ENCODE results near the gene CD7. TPM values are rescaled to one million over a fixed set of nuclear protein-coding genes. Genes with fewer than 3 reads are reported as not detected.

CD7 gene
- polyA plus RNA-seq, 1 of the 3 experiments (the other 2 are of a cell fraction): 0.07 TPM

DNA sequence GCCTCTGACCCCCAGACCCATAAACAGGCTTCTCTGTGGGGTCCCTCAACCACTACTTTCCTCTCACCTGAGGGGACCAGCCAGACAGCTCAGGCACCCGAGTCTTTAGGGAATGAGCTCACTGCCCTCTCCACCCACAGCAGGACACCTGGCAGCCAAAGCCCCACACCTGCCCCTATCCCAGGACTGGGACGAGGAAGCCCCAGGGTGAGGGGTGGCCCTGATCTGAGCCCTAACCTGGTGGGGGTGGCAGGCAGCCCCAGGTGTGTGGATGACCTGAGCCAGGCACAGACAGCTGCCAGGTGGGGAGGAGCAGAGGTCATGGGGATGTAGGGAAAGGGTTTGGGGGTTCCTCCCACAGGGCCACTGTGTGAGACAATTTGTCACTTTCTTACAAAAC is 40.0 kb upstream of the CD7 start:
- TF ChIP-seq FOSL2 (IDR thresholded peaks at IDR 0.05; ENCODE audit: borderline replicate concordance, low read depth) (no peak), SIN3A (IDR thresholded peaks at IDR 0.05; ENCODE audit: borderline replicate concordance, low read depth, low read length) (no peak), ZBTB33 (IDR thresholded peaks at IDR 0.05; ENCODE audit: borderline replicate concordance, low read depth) (no peak), YY1 (IDR thresholded peaks at IDR 0.05; ENCODE audit: low read depth) (no peak), POLR2AphosphoS5 (IDR thresholded peaks at IDR 0.05; ENCODE audit: low read depth, low read length) (no peak), FOXJ3 (CRISPR knock-in tag; IDR thresholded peaks at IDR 0.05) (no peak), PBX3 (IDR thresholded peaks at IDR 0.05) (no peak), TAF1 (IDR thresholded peaks at IDR 0.05; ENCODE audit: borderline replicate concordance, low read depth, low read length) (no peak), RAD21 (IDR thresholded peaks at IDR 0.05; ENCODE audit: low read length) (no peak), EZH2phosphoT487 (IDR thresholded peaks at IDR 0.05; ENCODE audit: borderline replicate concordance, low read depth) (no peak), EP300 (IDR thresholded peaks at IDR 0.05; ENCODE audit: borderline replicate concordance in 1 of 2, low read depth in 1 of 2, low read length in 1 of 2) (no peak), FOXM1 (IDR thresholded peaks at IDR 0.05; ENCODE audit: low read depth) (no peak), TCF12 (IDR thresholded peaks at IDR 0.05) (no peak), GATA2 (CRISPR knock-in tag; IDR thresholded peaks at IDR 0.05) (no peak), RXRA (IDR thresholded peaks at IDR 0.05; ENCODE audit: borderline replicate concordance, low read depth) (no peak)
- TF ChIP-seq, protein P1, sequence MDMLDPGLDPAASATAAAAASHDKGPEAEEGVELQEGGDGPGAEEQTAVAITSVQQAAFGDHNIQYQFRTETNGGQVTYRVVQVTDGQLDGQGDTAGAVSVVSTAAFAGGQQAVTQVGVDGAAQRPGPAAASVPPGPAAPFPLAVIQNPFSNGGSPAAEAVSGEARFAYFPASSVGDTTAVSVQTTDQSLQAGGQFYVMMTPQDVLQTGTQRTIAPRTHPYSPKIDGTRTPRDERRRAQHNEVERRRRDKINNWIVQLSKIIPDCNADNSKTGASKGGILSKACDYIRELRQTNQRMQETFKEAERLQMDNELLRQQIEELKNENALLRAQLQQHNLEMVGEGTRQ (IDR thresholded peaks at IDR 0.05; ENCODE audit: borderline replicate concordance, low read depth, low read length): no peak
- Histone ChIP-seq H3K4me1 (ENCODE audit: control insufficient read depth in 1 of 2, insufficient read depth in 2 of 2, low read depth in 1 of 2, low read length in 1 of 2) (peaks cover 0 to 8% of the 10 kb centered on the region in 2 experiments; a peak in 1 of 4 replicates), H3K27ac (ENCODE audit: low read depth in 2 of 2, low read length in 1 of 2) (no peak overlapping the region), H3K79me2 (ENCODE audit: insufficient read depth) (no peaks in the 10 kb centered on the region), H3K27me3 (ENCODE audit: insufficient read depth) (no peaks in the 10 kb centered on the region; the same call in 1 of the 2 replicates), H3K36me3 (replicated peaks in 1 of 2; ENCODE audit: control insufficient read depth in 1 of 2, insufficient read depth in 2 of 2, low read length in 1 of 2) (no peaks in the 10 kb centered on the region), H2AFZ (ENCODE audit: low read depth) (no peak overlapping the region), H3K4me2 (no peak overlapping the region), H4K20me1 (ENCODE audit: insufficient read depth) (no peaks in the 10 kb centered on the region), H3K9me3 (no peaks in the 10 kb centered on the region), H3F3A (replicated peaks; ENCODE audit: insufficient read depth) (peaks cover 9% of the 10 kb centered on the region), H3K4me3 (ENCODE audit: low read depth in 2 of 2, low read length in 1 of 2) (no peak overlapping the region), H3K9me2 (no peaks in the 10 kb centered on the region), H3K9ac (no peak overlapping the region)
- 44% methylated on average over 2 of the region's 2 CpGs for WGBS (ENCODE audit: low lambda C conversion rate)
- POLR2A ChIA-PET: interaction anchor here (1.5 kb wide), 1 partner anchor 13 kb away, joined by 3 read pairs; no protein-coding TSS in a partner anchor
- CTCF ChIA-PET: interaction anchor here (0.9 to 5.5 kb wide), 12 partner anchors 9 to 184 kb away, joined by 3 to 76 read pairs (median 6); partner anchors contain the start of gene HEXD
- no peak for DNase-seq

Measured in SK-N-SH (cell line).